Suprapubic skin (tissue), 3 donors: Measurements from ENCODE around the gene GHRHR.

Source experiments
- POLR2A ChIP-seq, 2 donors: fragments of 450-650 bp; IDR thresholded peaks; one replicate each; pipeline ENCODE4 v1.6.1; 2017; ENCODE audit warnings: antibody characterized with exemption in 2 of 2, mild to moderate bottlenecking in 2 of 2, moderate library complexity in 2 of 2
- TF ChIP-seq, protein P1 (sequence below), 2 donors: fragments of 200-600 bp in 1 of 2; fragments of 450-650 bp in 1 of 2; sonication (generic) in 1 of 2; IDR thresholded peaks; one replicate each; pipeline ENCODE4 v1.5.1; 2016 to 2019; ENCODE audit warnings: antibody characterized with exemption in 2 of 2, mild to moderate bottlenecking in 1 of 2, moderate library complexity in 1 of 2

DNA sequence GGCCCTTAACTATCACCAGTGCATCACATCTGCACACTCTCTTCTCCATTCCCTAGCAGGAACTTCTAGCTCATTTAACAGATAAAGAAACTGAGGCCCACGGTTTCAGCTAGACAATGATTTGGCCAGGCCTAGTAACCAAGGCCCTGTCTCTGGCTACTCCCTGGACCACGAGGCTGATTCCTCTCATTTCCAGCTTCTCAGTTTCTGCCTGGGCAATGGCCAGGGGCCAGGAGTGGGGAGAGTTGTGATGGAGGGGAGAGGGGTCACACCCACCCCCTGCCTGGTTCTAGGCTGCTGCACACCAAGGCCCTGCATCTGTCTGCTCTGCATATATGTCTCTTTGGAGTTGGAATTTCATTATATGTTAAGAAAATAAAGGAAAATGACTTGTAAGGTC, 38.6 kb upstream of the GHRHR start:
- TF ChIP-seq, protein P1, sequence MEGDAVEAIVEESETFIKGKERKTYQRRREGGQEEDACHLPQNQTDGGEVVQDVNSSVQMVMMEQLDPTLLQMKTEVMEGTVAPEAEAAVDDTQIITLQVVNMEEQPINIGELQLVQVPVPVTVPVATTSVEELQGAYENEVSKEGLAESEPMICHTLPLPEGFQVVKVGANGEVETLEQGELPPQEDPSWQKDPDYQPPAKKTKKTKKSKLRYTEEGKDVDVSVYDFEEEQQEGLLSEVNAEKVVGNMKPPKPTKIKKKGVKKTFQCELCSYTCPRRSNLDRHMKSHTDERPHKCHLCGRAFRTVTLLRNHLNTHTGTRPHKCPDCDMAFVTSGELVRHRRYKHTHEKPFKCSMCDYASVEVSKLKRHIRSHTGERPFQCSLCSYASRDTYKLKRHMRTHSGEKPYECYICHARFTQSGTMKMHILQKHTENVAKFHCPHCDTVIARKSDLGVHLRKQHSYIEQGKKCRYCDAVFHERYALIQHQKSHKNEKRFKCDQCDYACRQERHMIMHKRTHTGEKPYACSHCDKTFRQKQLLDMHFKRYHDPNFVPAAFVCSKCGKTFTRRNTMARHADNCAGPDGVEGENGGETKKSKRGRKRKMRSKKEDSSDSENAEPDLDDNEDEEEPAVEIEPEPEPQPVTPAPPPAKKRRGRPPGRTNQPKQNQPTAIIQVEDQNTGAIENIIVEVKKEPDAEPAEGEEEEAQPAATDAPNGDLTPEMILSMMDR (IDR thresholded peaks at IDR 0.05): no peak
- no peak for TF ChIP-seq POLR2A (IDR thresholded peaks at IDR 0.05)
